ENCODE data around the gene ATP6V0C. TPM values are rescaled to one million over a fixed set of nuclear protein-coding genes. Genes with fewer than 3 reads are reported as not detected.

ATP6V0C gene
- polyA plus RNA-seq, 3 donors, result 176 to 310 (median 187) TPM

DNA sequence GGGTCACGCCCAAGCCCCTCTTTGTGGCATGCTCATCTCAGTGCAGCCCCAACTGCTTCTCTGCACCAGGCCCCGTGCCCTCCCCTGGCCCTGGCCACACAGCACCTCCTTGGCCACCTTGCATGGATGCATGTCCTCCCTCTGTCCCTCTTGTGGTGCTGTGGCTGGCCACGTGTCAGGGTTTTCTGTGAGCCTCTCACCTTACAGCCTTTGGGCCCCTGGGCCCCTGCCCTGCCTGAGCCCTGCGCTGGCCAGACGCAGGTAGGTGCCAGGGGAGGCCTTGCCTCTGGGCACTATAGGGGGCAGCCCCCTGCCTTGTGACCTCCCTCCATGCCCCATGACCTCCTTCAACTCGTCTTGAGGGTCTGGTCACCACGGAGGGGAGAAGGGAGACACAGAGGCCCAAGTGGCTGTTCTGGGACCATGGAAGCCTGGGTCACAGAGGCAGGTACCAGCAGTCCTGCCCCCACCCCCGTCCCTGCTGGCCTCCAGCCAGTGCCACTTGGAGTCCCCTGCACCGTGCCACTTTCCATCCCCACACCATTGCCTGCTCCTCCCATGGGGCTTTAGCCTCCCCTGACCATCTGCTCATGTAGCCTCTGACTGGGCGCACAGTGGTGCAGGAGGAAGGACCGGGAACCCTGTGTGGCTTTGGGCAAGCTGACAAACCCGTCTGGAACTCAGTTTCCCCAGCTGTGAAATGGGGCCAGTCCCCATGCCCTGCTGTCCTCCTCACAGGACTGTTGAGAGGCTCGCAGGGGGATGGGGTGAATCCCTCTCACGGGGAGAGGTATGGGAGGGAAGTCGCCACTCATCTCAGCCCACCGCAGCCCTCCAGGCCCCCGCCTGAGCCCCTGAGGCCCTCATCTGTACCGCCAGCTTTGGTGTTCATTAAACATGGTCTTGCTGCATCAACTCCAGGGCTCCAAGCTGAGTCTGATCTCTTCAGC lies 11.5 kb upstream of the ATP6V0C start:
- H3K27me3 Mint-ChIP-seq (ENCODE audit: low read depth in 3 of 3), result no peaks in the 10 kb centered on the region
- peak overlapping the region in 1 of 3 experiments; percentile 56 for H3K4me3 ChIP-seq (replicated peaks in 1 of 3; ENCODE audit: low read depth in 2 of 3, low read length in 3 of 3)
- peaks cover 42 to 46% of the 10 kb centered on the region in 2 donors for H3K4me1 ChIP-seq (ENCODE audit: control insufficient read depth in 1 of 2, insufficient read depth in 2 of 2, low read length in 2 of 2)
- peak overlapping the region; percentile 67 for H3K4me2 ChIP-seq (replicated peaks; ENCODE audit: extremely low read depth, low read length, poor library complexity, severe bottlenecking)
- H3K9me3 Mint-ChIP-seq, result no peaks in the 10 kb centered on the region
- intact Hi-C loops (cut with micrococcal nuclease), result loop anchor here (5.0 to 10.0 kb wide), 6 partner anchors 35 to 347 kb away; partner anchors contain the start of genes ABCA3 (in 1 of the 2), CCNF (in 1 of the 2) and TRAF7 (in 1 of the 2)
- DNase-seq, result no peak
- H3K9ac ChIP-seq (ENCODE audit: insufficient read depth, low read length, poor library complexity, severe bottlenecking), result no peak overlapping the region
- H3K4me1 Mint-ChIP-seq, result peaks cover 31% of the 10 kb centered on the region
- no peaks in the 10 kb centered on the region for H3K9me3 ChIP-seq (replicated peaks in 1 of 2; ENCODE audit: control insufficient read depth in 1 of 2, insufficient read depth in 1 of 2, low read length in 2 of 2)
- no peak overlapping the region for H2AFZ ChIP-seq (ENCODE audit: insufficient read depth, low read depth, low read length, poor library complexity, severe bottlenecking)
- H3K36me3 Mint-ChIP-seq, result peaks cover 12 to 27% of the 10 kb centered on the region in 2 donors
- peak overlapping the region; percentile 13 to 51 for H3K27ac ChIP-seq (ENCODE audit: low read depth in 1 of 2, low read length in 2 of 2)
- H3K79me2 ChIP-seq (ENCODE audit: insufficient read depth, low read length), result peaks cover 7% of the 10 kb centered on the region
- H3K4me3 Mint-ChIP-seq, result peak overlapping the region in 1 of 2 donors; percentile 74
- H3K27ac Mint-ChIP-seq, result peak overlapping the region; percentile 31 to 68 (median 58)
- TF ChIP-seq CTCF (IDR thresholded peaks at IDR 0.05), result no peak
- H4K20me1 ChIP-seq (ENCODE audit: insufficient read depth, low read length), result peaks cover 5% of the 10 kb centered on the region
- peaks cover 9 to 18% of the 10 kb centered on the region in 2 donors for H3K36me3 ChIP-seq (replicated peaks in 1 of 2; ENCODE audit: control insufficient read depth in 1 of 2, insufficient read depth in 2 of 2, low read length in 2 of 2)
- WGBS (ENCODE audit: insufficient coverage), result 82% methylated on average over 12 of the region's 18 CpGs
- no peaks in the 10 kb centered on the region for H3K27me3 ChIP-seq (ENCODE audit: control insufficient read depth in 2 of 2, insufficient read depth in 2 of 2, low read length in 2 of 2)

DNA sequence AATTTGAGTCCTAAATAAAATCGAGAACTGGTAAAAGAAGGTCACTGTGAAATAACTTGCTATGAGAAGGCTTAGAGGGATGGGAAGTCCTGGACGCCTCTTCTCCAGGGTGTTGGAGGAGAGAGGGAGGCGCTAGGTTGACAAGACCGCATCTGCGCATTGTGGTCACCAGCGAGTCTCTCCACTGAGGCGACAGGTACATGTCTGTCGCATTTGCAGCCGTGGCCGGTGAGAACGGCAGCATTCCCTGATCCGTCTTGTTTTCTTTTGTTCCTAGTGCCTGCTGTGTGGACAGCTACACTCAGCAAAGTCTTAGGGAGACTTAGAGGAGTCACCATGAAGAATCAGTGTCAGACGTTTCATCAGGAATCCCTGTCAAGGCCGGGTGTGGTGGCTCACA lies 8.1 kb upstream of the ATP6V0C start:
- intact Hi-C loops (cut with micrococcal nuclease), result loop anchor here (5.0 to 10.0 kb wide), 5 partner anchors 33 to 351 kb away; partner anchors contain the start of genes NTN3 (in 1 of the 2), RNPS1 (in 1 of the 2) and TRAF7 (in 1 of the 2)
- H3K4me3 Mint-ChIP-seq, result no peak overlapping the region
- no peak for DNase-seq

More for the DNA sequence above, 8.1 kb upstream of the ATP6V0C start:
- Mint-ChIP-seq H3K36me3 (peaks cover 0 to 2% of the 10 kb centered on the region in 2 donors), H3K4me1 (peaks cover 64% of the 10 kb centered on the region), H3K27ac (peak overlapping the region in 5 of 7 donors; percentile 16 to 89 (median 61)), H3K27me3 (ENCODE audit: low read depth in 3 of 3) (peaks cover 0 to 1% (median 0%) of the 10 kb centered on the region in 3 donors), H3K9me3 (peaks cover 0 to 3% (median 0%) of the 10 kb centered on the region in 7 donors)
- Histone ChIP-seq H4K20me1 (ENCODE audit: insufficient read depth, low read length) (peaks cover 5% of the 10 kb centered on the region), H3K9me3 (replicated peaks in 1 of 2; ENCODE audit: control insufficient read depth in 1 of 2, insufficient read depth in 1 of 2, low read length in 2 of 2) (no peaks in the 10 kb centered on the region), H3K4me1 (ENCODE audit: control insufficient read depth in 1 of 2, insufficient read depth in 2 of 2, low read length in 2 of 2) (peaks cover 74 to 81% of the 10 kb centered on the region in 2 donors), H2AFZ (ENCODE audit: insufficient read depth, low read depth, low read length, poor library complexity, severe bottlenecking) (no peak overlapping the region), H3K27me3 (ENCODE audit: control insufficient read depth in 2 of 2, insufficient read depth in 2 of 2, low read length in 2 of 2) (no peaks in the 10 kb centered on the region), H3K79me2 (ENCODE audit: insufficient read depth, low read length) (peaks cover 24% of the 10 kb centered on the region), H3K36me3 (replicated peaks in 1 of 2; ENCODE audit: control insufficient read depth in 1 of 2, insufficient read depth in 2 of 2, low read length in 2 of 2) (no peaks in the 10 kb centered on the region), H3K4me3 (replicated peaks in 1 of 3; ENCODE audit: low read depth in 2 of 3, low read length in 3 of 3) (no peak overlapping the region), H3K27ac (ENCODE audit: low read depth in 1 of 2, low read length in 2 of 2) (peak overlapping the region; percentile 3 to 35), H3K9ac (ENCODE audit: insufficient read depth, low read length, poor library complexity, severe bottlenecking) (no peak overlapping the region), H3K4me2 (replicated peaks; ENCODE audit: extremely low read depth, low read length, poor library complexity, severe bottlenecking) (no peak overlapping the region)
- 98% methylated on average over 10 of the region's 14 CpGs for WGBS (ENCODE audit: insufficient coverage)
- TF ChIP-seq CTCF (IDR thresholded peaks at IDR 0.05), result no peak

All from CD14-positive monocyte (primary cell).